KMS-11 (cell line): Measurements from ENCODE around the gene SCFD2.

ENCODE experiments used
- H2AFZ ChIP-seq: fragments of 200-600 bp; sonication (generic); 2 replicates; pipeline ENCODE4 v1.6.1; 2016; ENCODE audit warnings: antibody characterized with exemption, mixed run types, low read depth
- H3K27ac ChIP-seq: fragments of 200-600 bp; sonication (generic); 2 replicates; pipeline ENCODE4 v1.6.1; 2016; ENCODE audit warnings: mild to moderate bottlenecking, mixed run types
- H3K27me3 ChIP-seq: fragments of 200-600 bp; sonication (generic); 2 replicates; pipeline ENCODE4 v1.6.1; 2017; ENCODE audit warnings: mild to moderate bottlenecking, low read depth, mixed run types, moderate library complexity; ENCODE audit not compliant: insufficient read depth
- H3K36me3 ChIP-seq: fragments of 200-600 bp; sonication (generic); 2 replicates; pipeline ENCODE4 v1.6.1; 2017; ENCODE audit warnings: mild to moderate bottlenecking, mixed run types; ENCODE audit not compliant: insufficient read depth
- H3K4me1 ChIP-seq: fragments of 200-600 bp; sonication (generic); 2 replicates; pipeline ENCODE4 v1.6.1; 2016; ENCODE audit warnings: mild to moderate bottlenecking, low read depth, mixed run types; ENCODE audit not compliant: poor library complexity, severe bottlenecking
- H3K4me2 ChIP-seq: fragments of 200-600 bp; sonication (generic); 2 replicates; pipeline ENCODE4 v1.7.0; 2016; ENCODE audit warnings: mild to moderate bottlenecking, mixed run types
- H3K4me3 ChIP-seq: fragments of 200-600 bp; sonication (generic); IDR thresholded peaks from 2 replicates; pipeline ENCODE4 v1.6.1; 2017; ENCODE audit warnings: low read depth, low read length, mixed read lengths; ENCODE audit not compliant: insufficient read depth
- H3K79me2 ChIP-seq: fragments of 200-600 bp; sonication (generic); 2 replicates; pipeline ENCODE4 v1.6.1; 2016; ENCODE audit warnings: low read depth, mixed run types; ENCODE audit not compliant: insufficient read depth
- H3K9ac ChIP-seq: fragments of 200-600 bp; sonication (generic); 2 replicates; pipeline ENCODE4 v1.6.1; 2016; ENCODE audit warnings: mild to moderate bottlenecking, mixed run types
- H4K20me1 ChIP-seq: fragments of 200-600 bp; sonication (generic); 2 replicates; pipeline ENCODE4 v1.6.1; 2016; ENCODE audit warnings: mild to moderate bottlenecking, mixed run types; ENCODE audit not compliant: insufficient read depth
- CTCF ChIP-seq: fragments of 200-600 bp; sonication (generic); conservative IDR thresholded peaks from 2 replicates; pipeline ENCODE4 v1.6.1; 2017; ENCODE audit warnings: low read depth, mild to moderate bottlenecking, antibody characterized with exemption, low read length, moderate library complexity, mixed read lengths

SCFD2 gene

DNA sequence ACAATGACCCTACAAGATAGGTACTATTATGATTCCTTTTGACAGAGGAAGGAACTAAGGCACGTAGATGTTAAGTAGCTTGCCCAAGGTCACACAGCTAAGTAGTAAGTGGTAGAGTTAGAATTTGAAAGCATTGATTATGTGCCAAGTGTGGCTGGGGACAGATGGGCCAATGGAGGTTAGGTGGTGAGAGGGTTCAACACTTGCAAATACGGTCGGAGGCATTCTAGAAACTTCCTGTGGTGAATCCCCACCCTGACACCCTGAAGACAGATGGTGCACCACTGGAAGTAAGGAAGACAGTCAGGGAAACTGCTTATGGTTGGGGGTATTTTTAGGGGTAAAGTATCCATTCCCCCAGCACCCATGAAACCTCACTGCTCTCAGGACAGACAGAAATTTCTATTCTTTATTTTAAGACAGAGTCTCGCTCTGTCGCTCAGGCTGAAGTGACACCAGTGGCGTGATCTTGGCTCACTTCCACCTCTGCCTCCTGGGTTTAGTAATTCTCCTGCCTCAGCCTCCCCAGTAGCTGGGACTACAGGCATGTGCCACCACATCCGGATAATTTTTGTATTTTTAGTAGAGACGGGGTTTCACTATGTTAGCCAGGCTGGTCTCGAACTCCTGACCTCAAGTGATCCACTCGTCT lies 361.2 kb downstream of the SCFD2 start:
- Histone ChIP-seq H3K79me2 (no peaks in the 10 kb centered on the region), H3K9ac (no peak overlapping the region), H3K36me3 (no peaks in the 10 kb centered on the region), H3K4me3 (no peak overlapping the region), H3K27me3 (no peaks in the 10 kb centered on the region), H3K4me1 (no peaks in the 10 kb centered on the region), H3K4me2 (no peak overlapping the region), H3K27ac (no peak overlapping the region), H4K20me1 (no peaks in the 10 kb centered on the region), H2AFZ (no peak overlapping the region)
- no peak for TF ChIP-seq CTCF

DNA sequence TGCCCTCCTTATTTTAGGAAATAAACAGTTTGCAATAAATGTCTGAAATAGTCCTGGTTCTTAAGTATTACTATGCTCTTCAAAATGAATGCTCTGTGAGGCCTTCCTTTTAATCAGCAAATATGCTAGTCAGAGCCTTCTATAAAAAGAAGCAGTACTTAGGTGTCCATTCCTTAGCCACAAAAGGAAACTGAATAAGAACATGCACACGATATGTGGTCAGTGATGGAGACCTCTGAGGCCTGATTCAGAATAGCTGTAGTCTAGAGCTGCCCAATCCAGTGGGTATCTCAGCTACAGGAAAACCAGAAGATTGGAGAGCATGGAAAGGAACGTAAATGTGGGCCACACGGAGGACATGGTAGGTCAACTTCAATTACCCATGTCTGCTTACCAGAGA lies 361.9 kb downstream of the SCFD2 start:
- Histone ChIP-seq H3K9ac (no peak overlapping the region), H3K27ac (no peak overlapping the region), H3K36me3 (no peaks in the 10 kb centered on the region), H3K4me2 (no peak overlapping the region), H3K4me1 (no peaks in the 10 kb centered on the region), H3K27me3 (no peaks in the 10 kb centered on the region), H2AFZ (no peak overlapping the region), H4K20me1 (no peaks in the 10 kb centered on the region), H3K4me3 (no peak overlapping the region), H3K79me2 (no peaks in the 10 kb centered on the region)
- TF ChIP-seq CTCF, result no peak

DNA sequence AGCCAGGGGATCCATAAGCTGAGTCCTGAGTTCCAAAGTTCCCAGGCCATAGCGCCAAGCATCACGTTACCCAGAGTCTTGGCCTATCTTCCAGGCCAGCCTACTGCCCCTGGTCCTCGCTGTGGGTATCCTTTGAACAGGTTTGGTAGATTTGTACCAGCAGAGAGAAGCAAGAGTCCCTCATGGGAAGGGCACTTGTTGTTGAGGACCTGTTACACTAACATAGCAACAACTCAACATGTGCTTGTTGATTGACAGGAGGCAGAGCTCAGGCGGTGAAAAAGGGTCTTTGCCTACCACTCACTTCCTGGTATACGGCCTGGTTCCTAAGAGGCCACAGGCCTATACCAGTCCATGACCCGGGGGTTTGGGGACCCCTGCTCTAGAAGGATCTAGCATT lies 365.3 kb downstream of the SCFD2 start:
- H3K27ac ChIP-seq, result no peak overlapping the region
- no peak overlapping the region for H2AFZ ChIP-seq
- H3K4me2 ChIP-seq, result no peak overlapping the region
- H4K20me1 ChIP-seq, result no peaks in the 10 kb centered on the region
- TF ChIP-seq CTCF, result no peak
- H3K4me3 ChIP-seq, result no peak overlapping the region
- H3K79me2 ChIP-seq, result no peaks in the 10 kb centered on the region
- no peaks in the 10 kb centered on the region for H3K36me3 ChIP-seq
- no peaks in the 10 kb centered on the region for H3K27me3 ChIP-seq
- H3K9ac ChIP-seq, result no peak overlapping the region
- no peaks in the 10 kb centered on the region for H3K4me1 ChIP-seq

GRCh38 chr4:52999626-53000025 lies 366.2 kb downstream of the SCFD2 start:
- Histone ChIP-seq H3K9ac (no peak overlapping the region), H3K4me1 (no peaks in the 10 kb centered on the region), H3K27me3 (no peaks in the 10 kb centered on the region), H2AFZ (no peak overlapping the region), H3K79me2 (no peaks in the 10 kb centered on the region), H3K4me3 (no peak overlapping the region), H3K4me2 (no peak overlapping the region), H3K27ac (no peak overlapping the region), H3K36me3 (no peaks in the 10 kb centered on the region), H4K20me1 (no peaks in the 10 kb centered on the region)
- no peak for TF ChIP-seq CTCF
